Measurements from ENCODE around the gene ST6GALNAC1.

Gene ST6GALNAC1

DNA sequence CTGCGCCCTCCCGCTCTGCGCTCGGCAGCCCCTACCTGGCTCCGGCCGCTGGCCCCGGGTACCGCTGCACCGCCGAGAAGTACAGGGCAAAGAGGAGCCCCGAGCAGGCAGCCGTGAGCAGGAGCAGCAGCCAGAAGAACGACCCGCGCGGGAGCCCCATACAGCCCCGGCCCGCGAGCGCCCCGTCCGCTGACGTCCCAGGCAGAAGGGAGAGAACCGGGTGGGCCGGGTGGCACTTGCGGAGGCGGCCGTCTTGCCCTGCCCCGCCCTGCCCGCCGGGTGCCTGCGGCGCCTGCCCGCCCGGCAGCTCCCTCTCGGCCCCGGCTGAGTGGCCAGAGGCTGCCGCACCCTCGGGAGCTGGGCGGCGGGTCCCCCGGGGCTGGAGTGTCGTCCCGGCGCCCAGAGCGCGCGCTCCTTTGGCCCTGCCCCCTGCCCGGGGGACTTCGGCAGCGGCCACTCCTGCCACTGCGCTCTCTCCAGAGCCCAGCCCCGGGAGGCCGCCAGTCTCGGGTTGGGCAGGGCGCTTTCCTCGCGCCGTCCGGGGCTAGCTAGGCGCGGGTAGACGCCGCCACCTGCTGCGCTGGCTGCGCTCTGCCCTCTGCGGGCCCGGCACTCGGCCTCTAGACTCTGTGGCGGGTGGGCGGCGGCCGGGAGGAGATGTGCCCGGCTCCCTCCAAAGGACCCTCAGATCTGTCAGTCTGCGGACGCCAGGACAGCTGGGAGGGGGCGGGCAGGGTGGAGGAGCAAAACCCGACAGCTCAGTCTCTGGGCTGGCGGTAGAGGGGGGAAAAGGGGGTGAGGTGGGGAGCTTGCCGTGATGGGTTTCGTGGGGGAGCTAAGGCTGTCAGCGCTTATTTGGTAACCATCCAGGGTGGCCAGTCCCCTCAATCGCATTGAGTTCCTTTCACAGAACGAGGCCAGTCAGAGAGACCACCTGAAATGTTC is 57.6 kb downstream of the ST6GALNAC1 start, which contains the start of gene ST6GALNAC2:
Gene ST6GALNAC2, minus strand, starts transcription at position 212 of the 945 bp plus-strand sequence. Its CDS starts 52 bp downstream, at position 160.
- peak within 1 kb of the TSS; percentile 3; the same call in 1 of the 2 replicates for H3K27ac ChIP-seq
- TF ChIP-seq, protein P1, sequence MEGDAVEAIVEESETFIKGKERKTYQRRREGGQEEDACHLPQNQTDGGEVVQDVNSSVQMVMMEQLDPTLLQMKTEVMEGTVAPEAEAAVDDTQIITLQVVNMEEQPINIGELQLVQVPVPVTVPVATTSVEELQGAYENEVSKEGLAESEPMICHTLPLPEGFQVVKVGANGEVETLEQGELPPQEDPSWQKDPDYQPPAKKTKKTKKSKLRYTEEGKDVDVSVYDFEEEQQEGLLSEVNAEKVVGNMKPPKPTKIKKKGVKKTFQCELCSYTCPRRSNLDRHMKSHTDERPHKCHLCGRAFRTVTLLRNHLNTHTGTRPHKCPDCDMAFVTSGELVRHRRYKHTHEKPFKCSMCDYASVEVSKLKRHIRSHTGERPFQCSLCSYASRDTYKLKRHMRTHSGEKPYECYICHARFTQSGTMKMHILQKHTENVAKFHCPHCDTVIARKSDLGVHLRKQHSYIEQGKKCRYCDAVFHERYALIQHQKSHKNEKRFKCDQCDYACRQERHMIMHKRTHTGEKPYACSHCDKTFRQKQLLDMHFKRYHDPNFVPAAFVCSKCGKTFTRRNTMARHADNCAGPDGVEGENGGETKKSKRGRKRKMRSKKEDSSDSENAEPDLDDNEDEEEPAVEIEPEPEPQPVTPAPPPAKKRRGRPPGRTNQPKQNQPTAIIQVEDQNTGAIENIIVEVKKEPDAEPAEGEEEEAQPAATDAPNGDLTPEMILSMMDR (conservative IDR thresholded peaks at IDR 0.05), result no peak; the same call in 1 of the 2 replicates
- TF ChIP-seq ZFX (IDR thresholded peaks at IDR 0.05), result no peak

DNA sequence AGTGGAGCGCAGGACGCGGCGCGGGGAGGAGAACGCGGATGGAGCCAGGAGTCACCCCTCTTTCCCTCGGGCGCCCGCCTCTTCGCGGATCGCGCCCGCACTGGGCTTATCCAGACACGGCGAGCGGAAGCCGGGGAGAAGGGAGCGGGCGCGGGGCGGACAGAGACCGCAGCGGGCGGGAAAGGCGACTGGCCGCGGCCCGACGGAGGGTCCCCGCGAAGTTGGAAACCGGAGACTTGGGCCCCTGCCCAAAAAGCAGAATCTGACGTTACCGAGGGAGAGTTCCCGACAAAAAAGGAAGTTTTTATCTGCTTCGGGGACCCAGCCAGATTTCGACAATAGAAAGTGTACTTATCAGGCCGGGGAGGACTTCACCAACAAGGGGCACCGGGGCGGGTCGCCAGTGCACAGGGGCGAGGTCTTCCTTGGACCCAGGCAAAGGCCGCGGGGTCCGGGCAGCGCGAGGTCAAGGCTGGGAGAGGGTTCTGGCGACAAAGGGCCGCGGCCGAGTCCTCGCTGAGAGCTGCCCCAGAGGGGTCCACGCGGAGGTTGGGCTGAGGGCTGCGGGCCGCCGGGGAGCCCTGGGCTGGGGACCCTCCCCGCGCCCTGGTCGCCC is 58.4 kb downstream of the ST6GALNAC1 start:
- no peak for TF ChIP-seq ZFX (IDR thresholded peaks at IDR 0.05)
- TF ChIP-seq, protein P1 (conservative IDR thresholded peaks at IDR 0.05), result no peak
- H3K27ac ChIP-seq, result no peak overlapping the region; the same call in 1 of the 2 replicates

DNA sequence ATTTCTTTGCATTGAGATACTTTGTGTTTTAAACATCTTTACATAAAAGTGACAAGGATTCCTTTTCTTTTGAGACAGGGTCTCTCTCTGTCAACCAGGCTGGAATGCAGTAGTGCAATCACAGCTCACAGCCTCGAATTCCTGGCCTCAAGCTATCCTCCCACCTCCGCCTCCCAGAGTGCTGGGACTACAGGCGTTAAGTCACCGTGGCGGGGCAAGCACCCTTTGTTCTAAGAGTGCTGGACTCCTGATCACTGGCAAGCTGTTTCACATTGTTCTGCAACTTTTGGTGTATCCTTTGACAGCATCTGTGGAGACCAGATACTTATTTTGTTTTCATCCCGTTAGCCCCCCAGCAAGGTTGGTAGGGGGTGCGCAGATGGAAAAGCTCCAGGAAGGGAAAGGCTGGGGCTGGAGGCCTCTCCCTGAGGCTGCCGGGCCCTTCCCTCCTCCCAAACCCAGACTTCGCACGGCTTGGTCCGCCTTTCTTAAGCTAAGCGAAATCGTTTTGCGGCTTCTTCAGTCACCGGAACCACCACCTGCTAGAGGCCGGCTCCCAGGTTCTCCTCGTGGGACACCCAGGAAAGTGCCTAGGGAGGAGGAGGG is 59.0 kb downstream of the ST6GALNAC1 start:
- no peak for TF ChIP-seq ZFX (IDR thresholded peaks at IDR 0.05)
- TF ChIP-seq, protein P1 (conservative IDR thresholded peaks at IDR 0.05), result no peak
- no peak overlapping the region for H3K27ac ChIP-seq

DNA sequence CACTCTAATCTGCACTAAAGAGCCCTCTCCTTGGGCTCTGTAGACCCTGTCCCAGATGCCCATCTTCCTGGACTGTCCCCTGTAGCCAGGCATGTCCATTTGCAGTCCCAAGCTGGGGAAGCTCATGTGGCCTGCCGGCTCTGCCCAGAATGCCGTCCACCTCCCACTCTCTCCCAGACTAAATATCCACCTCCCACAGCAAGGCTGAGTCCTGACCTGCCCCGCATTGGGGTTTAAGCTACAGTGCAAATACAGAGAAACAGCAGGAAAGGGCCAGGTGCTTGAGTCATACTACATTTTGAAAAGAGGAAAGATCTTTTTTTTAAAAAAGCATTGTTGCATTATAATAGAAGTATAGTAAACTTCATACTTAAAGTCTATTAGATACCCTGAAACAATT is 60.9 kb downstream of the ST6GALNAC1 start:
- no peak overlapping the region for H3K27ac ChIP-seq
- no peak for TF ChIP-seq ZFX (IDR thresholded peaks at IDR 0.05)
- TF ChIP-seq, protein P1 (conservative IDR thresholded peaks at IDR 0.05), result no peak

DNA sequence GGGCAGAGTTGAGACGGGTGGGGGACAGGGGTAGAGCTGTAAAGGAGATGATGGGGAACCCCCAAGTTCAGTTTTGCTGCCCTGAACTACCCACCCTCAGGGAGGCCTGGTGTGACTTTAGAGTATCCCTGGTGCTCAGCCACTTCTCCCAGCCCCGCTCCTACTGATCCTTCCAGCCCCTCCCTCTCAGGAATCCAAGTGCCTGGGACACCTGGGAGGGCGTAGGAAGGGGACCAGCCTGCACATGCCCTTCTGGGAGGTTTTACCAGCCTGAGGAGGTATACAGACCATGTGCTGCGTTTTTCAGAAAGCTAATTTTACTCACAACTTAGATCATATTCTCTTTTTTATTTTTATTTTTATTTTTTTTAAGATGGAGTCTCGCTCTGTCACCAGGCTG is 62.0 kb downstream of the ST6GALNAC1 start:
- no peak overlapping the region for H3K27ac ChIP-seq
- TF ChIP-seq, protein P1 (conservative IDR thresholded peaks at IDR 0.05), result no peak
- no peak for TF ChIP-seq ZFX (IDR thresholded peaks at IDR 0.05)

DNA sequence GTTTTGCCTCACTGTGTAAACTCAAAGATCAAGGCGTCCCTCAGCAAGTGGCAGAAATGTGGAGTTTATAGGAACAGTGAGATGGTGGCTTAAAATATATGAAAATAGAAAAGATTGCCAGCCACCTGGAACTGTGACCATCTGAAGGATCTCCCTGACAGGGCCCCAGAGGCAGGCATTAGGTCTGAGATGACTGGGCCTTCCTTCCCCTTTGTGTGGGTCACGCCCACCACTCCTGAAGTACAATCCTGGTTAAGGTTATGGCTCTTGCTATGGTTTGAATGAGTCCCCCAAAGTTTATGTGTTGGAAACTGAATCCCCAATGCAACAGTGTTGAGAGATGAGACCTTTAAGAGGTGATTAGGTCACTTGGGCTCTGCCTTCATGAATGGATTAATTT is 64.3 kb downstream of the ST6GALNAC1 start:
- TF ChIP-seq, protein P1 (conservative IDR thresholded peaks at IDR 0.05), result no peak
- no peak for TF ChIP-seq ZFX (IDR thresholded peaks at IDR 0.05)
- no peak overlapping the region for H3K27ac ChIP-seq

Data from C4-2B (cell line).